GM12891 (cell line): Measurements from ENCODE around the gene CALCOCO2.
"Not testable (repeated sequence)": the region's sequence is repeated elsewhere in the genome, so short reads cannot be mapped to it uniquely, and the experiment has no call there.

Experiments
- DNase-seq: peaks from one replicate; pipeline ENCODE4 v3.0.0; 2011; ENCODE audit warnings: low spot score; ENCODE audit not compliant: insufficient read length
- FAIRE-seq: peaks from 2 replicates; lab custom pipeline; 2011; peaks lifted over from hg19 to GRCh38; lab: Jason Lieb, UNC
- PAX5 ChIP-seq: IDR thresholded peaks from 2 replicates; pipeline ENCODE4 v1.6.1; 2011; ENCODE audit warnings: low read length, moderate library complexity, mild to moderate bottlenecking; ENCODE audit not compliant: insufficient read depth, severe bottlenecking
- POLR2A ChIP-seq: IDR thresholded peaks from 2 replicates; pipeline ENCODE4 v1.6.1; 2011; ENCODE audit warnings: low read depth, low read length, control low read depth
- POLR2AphosphoS5 ChIP-seq: IDR thresholded peaks from 2 replicates; pipeline ENCODE4 v1.6.1; 2011; ENCODE audit warnings: low read depth, low read length, control low read depth
- POU2F2 ChIP-seq: IDR thresholded peaks from 2 replicates; pipeline ENCODE4 v1.6.1; 2011; ENCODE audit warnings: low read depth, mild to moderate bottlenecking, control low read depth, low read length, moderate library complexity
- SPI1 ChIP-seq: IDR thresholded peaks from 2 replicates; pipeline ENCODE4 v1.6.1; 2011; ENCODE audit warnings: low read depth, low read length, control low read depth
- TAF1 ChIP-seq: IDR thresholded peaks from 2 replicates; pipeline ENCODE4 v1.6.1; 2011; ENCODE audit warnings: low read depth, low read length, control low read depth

The CALCOCO2 gene

GRCh38 chr17:48800626-48801217 is 30.1 kb upstream of the CALCOCO2 start:
- no peak for FAIRE-seq
- TF ChIP-seq SPI1 (peak; percentile 55), TAF1 (no peak)

GRCh38 chr17:48804936-48805411 is 25.9 kb upstream of the CALCOCO2 start:
- FAIRE-seq (peak; percentile 78), DNase-seq (peak; percentile 72)
- TF ChIP-seq TAF1, result no peak
- no peak for TF ChIP-seq POLR2A
- no peak for TF ChIP-seq POLR2AphosphoS5
- TF ChIP-seq SPI1, result no peak
- TF ChIP-seq PAX5, result no peak
- no peak for TF ChIP-seq POU2F2

More at GRCh38 chr17:48800626-48801217, 30.1 kb upstream of the CALCOCO2 start:
- no peak for DNase-seq

GRCh38 chr17:48809182-48809581 is 21.7 kb upstream of the CALCOCO2 start:
- DNase-seq (no peak), FAIRE-seq (no peak)
- TF ChIP-seq TAF1 (no peak), POLR2A (no peak), PAX5 (no peak), POU2F2 (no peak), SPI1 (no peak), POLR2AphosphoS5 (no peak)

- FAIRE-seq (no peak), DNase-seq (no peak)
- TF ChIP-seq SPI1 (no peak), TAF1 (no peak), POLR2A (no peak), POU2F2 (no peak), POLR2AphosphoS5 (no peak), PAX5 (no peak)
These were observed 18.8 kb upstream of the CALCOCO2 start for GRCh38 chr17:48812001-48812400.

GRCh38 chr17:48814504-48814903 is 16.3 kb upstream of the CALCOCO2 start:
- FAIRE-seq, result peak; percentile 85
- TF ChIP-seq POU2F2, result no peak
- DNase-seq, result peak; percentile 56

GRCh38 chr17:48815311-48815710 is 15.5 kb upstream of the CALCOCO2 start:
- no peak for FAIRE-seq
- TF ChIP-seq POLR2AphosphoS5 (no peak), SPI1 (no peak), POLR2A (no peak), POU2F2 (no peak), TAF1 (no peak), PAX5 (no peak)
- no peak for DNase-seq

- TF ChIP-seq POLR2A (no peak), SPI1 (no peak), POLR2AphosphoS5 (no peak), PAX5 (no peak), POU2F2 (no peak), TAF1 (no peak)
- no peak for DNase-seq
- FAIRE-seq, result no peak
These were observed 14.4 kb upstream of the CALCOCO2 start for GRCh38 chr17:48816438-48816773.

- DNase-seq (peak; percentile 82), FAIRE-seq (peak; percentile 74)
- no peak for TF ChIP-seq SPI1
- TF ChIP-seq POU2F2, result peak; percentile 87
These were observed 13.9 kb upstream of the CALCOCO2 start, which contains the start of gene TTLL6 for GRCh38 chr17:48816774-48817590. TSS of gene TTLL6 (minus strand) at chr17:48817229. CDS start at chr17:48817072, 157 bp downstream.

- TF ChIP-seq SPI1 (no peak), TAF1 (no peak), POU2F2 (no peak), POLR2A (no peak)
- no peak for DNase-seq
- FAIRE-seq, result no peak
These were observed 12.4 kb upstream of the CALCOCO2 start for GRCh38 chr17:48818361-48818841.

- FAIRE-seq (no peak), DNase-seq (no peak)
- TF ChIP-seq POLR2AphosphoS5 (no peak), TAF1 (no peak), PAX5 (no peak), POLR2A (no peak), SPI1 (no peak), POU2F2 (no peak)
These were observed 11.4 kb upstream of the CALCOCO2 start for GRCh38 chr17:48819466-48819865.

GRCh38 chr17:48820936-48821335 is 9.9 kb upstream of the CALCOCO2 start:
- DNase-seq, FAIRE-seq: not testable (repeated sequence)
